MCF 10A (cell line): ENCODE data around the gene DNAL1. TPM values are rescaled to one million over a fixed set of nuclear protein-coding genes. Genes with fewer than 3 reads are reported as not detected.

Experiments
- BruUV-seq: library from RNA; stranded (reverse); fragments of 400-500 nt; replicated peaks from 2 replicates; lab custom pipeline; 2021; lab: Mats Ljungman, UMichigan
- CTCF ChIA-PET: fragments of 300-600 bp; sonication (Branson Sonifier 250); formaldehyde crosslinking; extraction: SDS; loops from one replicate; lab custom pipeline; 2021; ENCODE audit warnings: antibody characterized with exemption, inconsistent platforms; lab: Yijun Ruan, JAX
- POLR2A ChIA-PET: fragments of 300-600, 350-650 bp; sonication (Branson Sonifier 250); formaldehyde crosslinking; extraction: SDS; loops from one replicate; lab custom pipeline; 2020; ENCODE audit warnings: antibody characterized with exemption, inconsistent platforms; lab: Yijun Ruan, JAX
- DNase-seq: peaks from one replicate; pipeline ENCODE4 v3.0.0-alpha.2; 2018; ENCODE audit not compliant: unreplicated experiment
- H3K27ac Mint-ChIP-seq: one replicate; pipeline ENCODE4 v1.8.0; 2022; ENCODE audit warnings: mild to moderate bottlenecking, low read depth, mixed read lengths; ENCODE audit not compliant: unreplicated experiment
- H3K27me3 Mint-ChIP-seq: one replicate; pipeline ENCODE4 v1.8.0; 2022; ENCODE audit warnings: mixed read lengths; ENCODE audit not compliant: insufficient read depth, unreplicated experiment
- H3K36me3 Mint-ChIP-seq: one replicate; pipeline ENCODE4 v1.8.0; 2022; ENCODE audit warnings: mild to moderate bottlenecking, moderate library complexity, mixed read lengths; ENCODE audit not compliant: insufficient read depth, unreplicated experiment
- H3K4me1 Mint-ChIP-seq: one replicate; pipeline ENCODE4 v1.8.0; 2022; ENCODE audit warnings: mixed read lengths; ENCODE audit not compliant: insufficient read depth, unreplicated experiment
- H3K4me3 Mint-ChIP-seq: one replicate; pipeline ENCODE4 v1.8.0; 2022; ENCODE audit warnings: mild to moderate bottlenecking, moderate library complexity, mixed read lengths; ENCODE audit not compliant: unreplicated experiment
- H3K9me3 Mint-ChIP-seq: one replicate; pipeline ENCODE4 v1.8.0; 2022; ENCODE audit warnings: mixed read lengths; ENCODE audit not compliant: unreplicated experiment
- intact Hi-C: fragments of 100-400 bp; cut with micrococcal nuclease; formaldehyde crosslinking; loops from 2 replicates; pipeline ENCODE4 v1.14.1; 2022
- total RNA-seq: library from RNA; stranded (reverse); gene quantifications from 2 replicates; pipeline ENCODE4 v1.2.3, GENCODE V29; 2022
- TF ChIP-seq, protein P1 (sequence below): fragments of 200-600 bp; IDR thresholded peaks from one replicate; pipeline ENCODE4 v1.8.0; 2022; ENCODE audit warnings: antibody characterized with exemption, mild to moderate bottlenecking; ENCODE audit not compliant: unreplicated experiment

DNAL1 gene
- total RNA-seq, 1 experiment from 2014 or later, result 18.5 TPM

DNA sequence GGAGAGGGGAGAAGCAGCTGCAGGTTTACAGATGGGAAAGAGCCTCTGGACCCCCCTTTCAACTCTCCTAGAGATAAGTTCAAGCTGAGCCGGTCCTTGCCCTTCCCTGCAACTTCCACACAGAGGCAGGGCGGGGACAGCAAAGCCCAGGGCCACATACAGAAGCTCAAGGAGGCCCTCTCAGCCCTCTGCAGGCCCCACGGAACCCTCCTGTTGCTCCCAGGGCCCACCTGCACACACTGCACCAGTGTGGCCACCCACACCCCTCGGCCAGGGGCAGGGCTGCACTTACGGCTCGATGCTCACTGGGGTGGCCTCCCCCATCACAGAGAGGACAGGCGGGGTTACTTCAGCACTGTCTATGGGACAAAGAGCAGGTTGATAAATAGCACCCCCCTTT is 82.4 kb downstream of the DNAL1 start:
- ChIA-PET CTCF (interaction anchor here (0.6 to 5.1 kb wide), 8 partner anchors 13 to 317 kb away, joined by 3 to 68 read pairs (median 18); no protein-coding TSS in a partner anchor), POLR2A (interaction anchor here (0.7 to 10.4 kb wide), 4 partner anchors 16 to 98 kb away, joined by 3 to 189 read pairs (median 60); a partner anchor contains a TSS)
- Mint-ChIP-seq H3K27ac (peak overlapping the region; percentile 57), H3K9me3 (no peaks in the 10 kb centered on the region), H3K4me3 (no peak overlapping the region), H3K27me3 (no peaks in the 10 kb centered on the region), H3K36me3 (peaks cover 93% of the 10 kb centered on the region), H3K4me1 (peaks cover 40% of the 10 kb centered on the region)
- no TSS peak for BruUV-seq
- TF ChIP-seq, protein P1, sequence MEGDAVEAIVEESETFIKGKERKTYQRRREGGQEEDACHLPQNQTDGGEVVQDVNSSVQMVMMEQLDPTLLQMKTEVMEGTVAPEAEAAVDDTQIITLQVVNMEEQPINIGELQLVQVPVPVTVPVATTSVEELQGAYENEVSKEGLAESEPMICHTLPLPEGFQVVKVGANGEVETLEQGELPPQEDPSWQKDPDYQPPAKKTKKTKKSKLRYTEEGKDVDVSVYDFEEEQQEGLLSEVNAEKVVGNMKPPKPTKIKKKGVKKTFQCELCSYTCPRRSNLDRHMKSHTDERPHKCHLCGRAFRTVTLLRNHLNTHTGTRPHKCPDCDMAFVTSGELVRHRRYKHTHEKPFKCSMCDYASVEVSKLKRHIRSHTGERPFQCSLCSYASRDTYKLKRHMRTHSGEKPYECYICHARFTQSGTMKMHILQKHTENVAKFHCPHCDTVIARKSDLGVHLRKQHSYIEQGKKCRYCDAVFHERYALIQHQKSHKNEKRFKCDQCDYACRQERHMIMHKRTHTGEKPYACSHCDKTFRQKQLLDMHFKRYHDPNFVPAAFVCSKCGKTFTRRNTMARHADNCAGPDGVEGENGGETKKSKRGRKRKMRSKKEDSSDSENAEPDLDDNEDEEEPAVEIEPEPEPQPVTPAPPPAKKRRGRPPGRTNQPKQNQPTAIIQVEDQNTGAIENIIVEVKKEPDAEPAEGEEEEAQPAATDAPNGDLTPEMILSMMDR, result no peak
- DNase-seq, result no peak
- intact Hi-C loops, result no loop called here

DNA sequence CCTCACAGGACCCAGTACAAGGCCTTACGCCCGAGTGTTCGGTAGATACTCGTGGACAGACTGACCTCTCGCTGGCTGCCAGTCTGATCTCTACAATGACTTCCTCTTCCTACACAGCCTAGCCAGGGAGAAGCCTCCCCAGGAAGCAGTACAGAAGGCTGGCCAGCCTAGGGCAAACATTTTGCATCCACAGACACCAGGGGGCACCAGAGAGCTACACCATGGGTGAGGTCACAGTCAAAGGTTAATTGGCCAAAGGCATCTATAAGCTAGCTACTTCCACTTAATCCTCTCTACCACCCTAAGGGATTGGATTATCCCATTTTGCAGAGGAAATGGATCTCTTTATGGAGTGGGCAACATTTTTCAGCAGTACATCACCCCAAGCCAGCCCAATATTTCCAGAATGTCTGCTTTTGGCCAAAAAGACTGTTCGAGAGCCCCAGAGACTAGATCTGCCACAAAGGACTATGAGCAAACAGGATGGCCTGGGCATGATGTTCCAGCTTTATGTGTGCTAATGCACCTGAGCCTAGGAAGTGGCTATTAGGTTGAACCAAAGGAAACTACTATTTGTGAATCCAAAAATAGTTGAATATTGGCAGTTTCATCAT is 84.0 kb downstream of the DNAL1 start:
- ChIA-PET CTCF (interaction anchor here (0.6 to 5.1 kb wide), 23 partner anchors 9 to 210 kb away, joined by 3 to 68 read pairs (median 4); no protein-coding TSS in a partner anchor), POLR2A (interaction anchor here (0.7 to 10.4 kb wide), 8 partner anchors 14 to 123 kb away, joined by 3 to 189 read pairs (median 6); partner anchors contain the start of genes PNMA1 and PTGR2)
- Mint-ChIP-seq H3K4me1 (peaks cover 33% of the 10 kb centered on the region), H3K9me3 (no peaks in the 10 kb centered on the region), H3K36me3 (peaks cover 93% of the 10 kb centered on the region), H3K27ac (peak overlapping the region; percentile 71), H3K4me3 (no peak overlapping the region), H3K27me3 (no peaks in the 10 kb centered on the region)
- TF ChIP-seq, protein P1, result peak; percentile 91
- DNase-seq, result peak; percentile 86
- no TSS peak for BruUV-seq
- intact Hi-C loops, result loop anchor here (1.0 kb wide), 3 partner anchors 24 to 96 kb away; no protein-coding TSS in a partner anchor

DNA sequence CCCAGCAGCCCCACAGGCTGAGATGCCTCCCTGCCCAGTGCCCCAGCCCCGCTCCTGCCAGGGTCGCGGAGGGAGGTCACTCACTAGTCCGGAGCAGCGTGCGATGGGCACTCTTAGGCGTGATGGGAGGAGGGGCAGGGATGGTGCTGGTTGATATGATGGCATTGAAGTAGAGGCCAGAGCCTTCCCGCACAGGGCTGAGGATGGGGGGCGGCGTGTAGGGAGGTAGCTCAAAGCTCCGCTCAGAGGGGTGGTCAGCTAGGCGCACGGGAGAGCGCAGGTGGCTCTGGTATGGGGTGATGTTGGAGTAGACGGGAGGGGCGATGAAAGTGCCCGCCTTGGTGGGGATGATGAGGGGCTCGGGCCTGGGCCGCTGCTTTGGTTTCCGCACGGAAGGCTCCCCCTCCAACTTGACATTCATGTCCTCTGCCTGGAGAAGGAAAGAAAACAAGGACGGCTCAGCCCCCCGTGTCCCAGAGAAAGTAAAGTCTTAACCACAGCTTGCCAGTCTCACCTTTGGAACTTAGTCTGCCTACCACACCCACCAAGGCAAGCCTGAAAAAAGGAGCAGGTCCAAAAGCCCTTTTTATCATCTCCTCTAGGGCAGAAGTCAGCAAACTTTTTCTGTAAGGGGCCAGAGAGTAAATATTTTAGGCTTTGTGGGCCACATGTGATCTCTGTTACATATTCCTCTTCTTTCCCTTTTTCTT is 84.9 kb downstream of the DNAL1 start:
- POLR2A ChIA-PET, result interaction anchor here (0.6 to 10.4 kb wide), 4 partner anchors 13 to 123 kb away, joined by 4 to 189 read pairs (median 60); a partner anchor contains a TSS
- no peak overlapping the region for H3K27ac Mint-ChIP-seq

More for the DNA sequence above, 84.9 kb downstream of the DNAL1 start:
- Mint-ChIP-seq H3K9me3 (no peaks in the 10 kb centered on the region), H3K4me3 (no peak overlapping the region), H3K4me1 (peaks cover 24% of the 10 kb centered on the region), H3K36me3 (peaks cover 93% of the 10 kb centered on the region), H3K27me3 (no peaks in the 10 kb centered on the region)
- CTCF ChIA-PET, result interaction anchor here (0.6 to 5.1 kb wide), 15 partner anchors 11 to 209 kb away, joined by 3 to 68 read pairs (median 6); no protein-coding TSS in a partner anchor
- TF ChIP-seq, protein P1, result no peak
- DNase-seq, result no peak
- intact Hi-C loops, result no loop called here
- BruUV-seq, result no TSS peak
